Erythroblast (primary cell): ENCODE measurements around the gene HSDL1.
"Not testable (repeated sequence)": the region's sequence is repeated elsewhere in the genome, so short reads cannot be mapped to it uniquely, and the experiment has no call there.

Experiments
- DNase-seq, 2 experiments: peaks; one replicate each; lab custom pipeline; 2025; lab: John Stamatoyannopoulos, UW
- GATA1 ChIP-seq: IDR thresholded peaks from 2 replicates; pipeline ENCODE4 v1.6.1; 2011; ENCODE audit warnings: low read depth, mild to moderate bottlenecking, control low read depth, low read length, moderate library complexity
- POLR2A ChIP-seq: IDR thresholded peaks from 2 replicates; pipeline ENCODE4 v1.6.1; 2011; ENCODE audit warnings: mild to moderate bottlenecking, low read length

HSDL1 gene

DNA sequence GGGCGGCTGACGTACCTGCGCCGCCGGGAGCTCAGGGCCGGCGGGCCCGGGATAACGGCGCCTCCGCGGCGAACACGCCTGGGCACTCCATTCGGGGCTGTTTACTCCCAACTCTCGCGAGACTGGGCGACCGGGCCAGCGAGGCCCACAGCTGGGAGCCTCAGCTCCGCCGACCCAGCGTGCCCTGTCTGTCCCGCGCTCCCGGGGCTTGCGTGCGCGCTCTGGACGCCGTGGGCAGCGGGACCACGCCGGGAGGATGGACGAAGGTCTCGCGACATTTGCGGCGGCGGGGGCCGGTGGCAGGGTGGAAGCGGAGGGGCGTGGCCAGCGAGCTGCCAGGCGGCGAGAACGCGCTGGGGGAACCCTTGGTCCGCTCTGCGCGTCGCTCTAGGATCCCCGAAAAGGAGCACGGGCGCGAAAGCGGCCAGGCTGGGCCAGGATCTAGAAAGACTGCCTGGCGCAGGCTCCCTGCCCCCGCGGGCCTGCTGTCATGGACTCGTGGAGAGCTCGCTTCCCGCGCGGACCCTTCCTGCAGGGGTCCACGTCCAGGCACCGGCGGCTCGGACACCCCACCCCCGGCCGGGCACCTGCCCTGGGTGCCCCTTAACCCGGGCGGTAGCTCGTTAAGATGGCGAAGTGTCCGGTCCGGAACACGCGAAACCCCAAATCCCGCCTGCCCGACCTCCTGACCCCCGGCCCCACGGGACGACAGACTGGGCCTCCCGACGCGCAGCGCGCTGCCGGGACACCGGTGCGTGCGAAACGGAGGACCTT is 28.1 kb downstream of the HSDL1 start, which contains the start of gene MBTPS1:
MBTPS1 (minus strand) TSS at position 223 of the 774 bp plus-strand sequence. CDS start 15,159 bp downstream, outside the sequence.
- TF ChIP-seq GATA1 (no peak), POLR2A (peak; percentile 82)
- DNase-seq: peak; percentile 98 to 99

- DNase-seq: peak; percentile 86 to 87
- TF ChIP-seq POLR2A (no peak), GATA1 (no peak)
Measured at GRCh38 chr16:84115919-84116719, 28.9 kb downstream of the HSDL1 start.

- DNase-seq: not testable (repeated sequence)
Measured at GRCh38 chr16:84111949-84112348, 33.0 kb downstream of the HSDL1 start.

- DNase-seq: no peak
- TF ChIP-seq POLR2A: no peak
- TF ChIP-seq GATA1: no peak
Measured at GRCh38 chr16:84111525-84111924, 33.5 kb downstream of the HSDL1 start.

DNA sequence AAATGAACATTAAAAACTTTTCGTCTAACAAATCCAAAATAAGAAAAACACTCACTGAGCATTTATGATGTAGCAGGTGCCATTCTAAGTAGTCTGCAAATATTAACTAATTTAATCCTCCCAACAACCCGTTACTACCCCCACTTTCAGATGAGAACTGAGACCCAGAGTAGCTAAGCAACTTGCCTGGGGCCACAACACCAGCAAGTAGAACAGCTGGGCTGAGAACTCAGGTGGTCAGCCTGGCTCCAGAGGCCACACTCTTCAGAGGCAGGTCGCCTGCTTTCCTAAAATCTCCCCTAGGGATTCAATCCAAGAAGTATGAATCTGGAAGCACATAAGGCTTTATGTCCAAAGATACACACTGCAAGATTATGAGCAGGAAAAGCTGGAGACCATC is 34.5 kb downstream of the HSDL1 start:
- DNase-seq: no peak
- no peak for TF ChIP-seq GATA1
- no peak for TF ChIP-seq POLR2A

DNA sequence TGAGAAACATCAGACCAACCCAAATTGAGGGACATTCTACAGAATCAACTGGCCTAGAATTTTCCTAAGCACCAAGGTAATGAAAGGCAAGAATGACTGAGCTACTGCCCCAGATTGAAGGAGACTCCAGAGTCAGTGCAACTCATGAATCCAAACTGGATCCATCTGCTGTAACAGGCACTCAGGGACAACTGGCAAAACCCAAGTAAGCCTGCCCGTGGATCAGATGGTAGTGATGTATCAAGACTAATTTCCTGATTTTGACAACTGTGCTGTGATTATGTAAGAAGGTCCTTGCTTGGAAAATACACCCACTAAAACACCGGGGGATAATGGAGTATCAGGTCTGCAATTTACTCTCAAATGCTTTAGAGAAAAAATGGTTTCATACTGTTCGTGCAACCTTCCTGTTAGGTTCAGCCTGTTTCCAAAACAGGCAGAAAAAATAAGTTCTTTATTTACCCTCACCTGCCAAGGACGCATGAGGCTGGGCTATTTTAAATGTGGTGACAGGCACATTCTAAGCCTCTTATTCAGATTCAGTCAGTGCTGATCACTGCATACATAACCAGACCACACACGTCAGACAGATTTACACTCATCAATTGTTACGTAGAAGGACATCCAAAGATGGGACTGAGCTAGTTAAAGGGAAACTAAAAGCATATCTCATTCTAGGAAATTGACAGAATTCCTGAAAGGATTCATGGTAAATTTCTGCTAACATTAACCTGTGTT is 35.2 kb downstream of the HSDL1 start:
- no peak for DNase-seq
- TF ChIP-seq POLR2A: no peak
- TF ChIP-seq GATA1: no peak

DNA sequence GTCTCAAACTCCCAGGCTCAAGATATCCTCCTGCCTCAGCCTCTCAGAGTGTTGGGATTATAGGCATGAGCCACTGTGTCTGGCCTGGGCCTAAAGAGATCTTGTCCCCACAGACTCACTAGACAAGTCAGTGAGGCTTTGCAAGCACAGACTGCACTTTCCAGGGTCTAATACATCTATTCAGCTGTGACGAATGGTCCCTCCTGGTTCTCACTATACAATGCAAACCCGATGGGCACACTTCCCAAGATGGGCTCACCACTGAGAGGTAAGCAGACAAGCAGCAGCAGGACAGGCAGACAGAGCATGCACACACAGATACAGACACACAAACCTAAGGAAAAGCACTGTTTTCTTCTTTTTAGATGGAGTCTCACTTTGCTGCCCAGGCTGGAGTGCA is 37.1 kb downstream of the HSDL1 start:
- DNase-seq: no peak
- TF ChIP-seq POLR2A (no peak), GATA1 (no peak)

- no peak for TF ChIP-seq GATA1
- no peak for TF ChIP-seq POLR2A
- no peak for DNase-seq
Measured at GRCh38 chr16:84105948-84106740, 38.8 kb downstream of the HSDL1 start.

DNA sequence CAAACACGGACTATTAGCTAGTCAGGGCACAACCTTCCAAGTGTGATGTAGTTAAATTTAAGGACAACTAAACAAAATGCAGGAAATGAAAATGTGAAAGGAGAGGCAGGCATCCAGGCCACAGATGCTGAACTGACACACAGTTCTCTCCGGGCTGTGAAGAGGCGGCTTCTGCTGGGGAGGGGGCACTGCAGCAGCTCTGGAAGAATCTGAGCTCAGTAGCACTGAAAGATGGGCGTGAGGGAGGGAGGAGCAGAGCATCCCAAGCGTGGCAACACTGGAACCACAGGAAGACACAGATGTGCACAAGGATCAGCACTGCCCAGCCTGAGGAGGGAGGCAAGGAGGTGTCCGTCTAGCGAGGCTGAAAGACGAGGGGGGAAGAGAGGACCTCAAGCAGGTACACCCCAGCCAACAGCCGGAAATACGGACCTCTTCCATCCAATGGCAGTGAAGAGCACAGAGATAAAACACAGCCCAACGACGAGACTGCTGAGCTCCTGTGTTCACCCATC is 39.6 kb downstream of the HSDL1 start:
- TF ChIP-seq GATA1: no peak
- no peak for TF ChIP-seq POLR2A
- no peak for DNase-seq

DNA sequence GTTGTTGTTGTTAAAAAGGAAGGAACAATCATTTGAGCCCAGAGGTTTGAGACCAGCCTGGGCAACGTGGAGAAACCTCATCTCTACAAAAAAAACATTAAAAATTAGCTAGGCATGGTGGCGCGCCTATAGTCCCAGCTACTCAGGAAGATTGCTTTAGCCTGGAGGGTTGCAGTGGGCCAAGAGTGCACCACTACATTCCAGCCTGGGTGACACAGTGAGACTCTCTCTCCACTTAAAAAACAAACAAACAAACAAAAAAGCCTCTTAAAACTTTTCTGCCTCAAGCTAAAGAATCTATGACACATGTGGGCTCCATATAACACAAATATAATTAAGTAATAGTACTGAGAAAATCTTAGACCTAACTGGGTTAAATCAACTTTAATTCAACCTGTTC is 40.7 kb downstream of the HSDL1 start:
- no peak for TF ChIP-seq POLR2A
- no peak for TF ChIP-seq GATA1

DNA sequence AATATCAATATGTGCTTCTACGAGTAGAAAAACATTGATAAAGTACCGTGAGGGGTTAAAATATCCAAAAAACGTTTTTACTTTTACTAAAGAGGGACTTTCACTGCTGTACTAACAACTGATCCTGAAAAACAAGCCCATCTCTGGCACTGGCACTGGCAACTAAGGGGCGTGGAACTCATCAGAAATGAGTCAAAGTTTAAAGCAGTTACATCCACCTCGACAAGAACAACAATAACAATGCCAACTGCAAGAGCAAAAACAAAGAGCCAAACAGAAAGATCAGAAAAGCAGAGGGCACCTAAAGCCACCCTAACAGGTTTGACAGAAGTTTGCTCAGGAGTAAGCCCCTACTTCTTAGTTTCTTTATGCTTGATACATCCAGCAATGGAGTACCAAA is 41.3 kb downstream of the HSDL1 start:
- no peak for TF ChIP-seq GATA1
- TF ChIP-seq POLR2A: no peak
- DNase-seq: no peak

More for the DNA sequence above, 40.7 kb downstream of the HSDL1 start:
- no peak for DNase-seq

DNA sequence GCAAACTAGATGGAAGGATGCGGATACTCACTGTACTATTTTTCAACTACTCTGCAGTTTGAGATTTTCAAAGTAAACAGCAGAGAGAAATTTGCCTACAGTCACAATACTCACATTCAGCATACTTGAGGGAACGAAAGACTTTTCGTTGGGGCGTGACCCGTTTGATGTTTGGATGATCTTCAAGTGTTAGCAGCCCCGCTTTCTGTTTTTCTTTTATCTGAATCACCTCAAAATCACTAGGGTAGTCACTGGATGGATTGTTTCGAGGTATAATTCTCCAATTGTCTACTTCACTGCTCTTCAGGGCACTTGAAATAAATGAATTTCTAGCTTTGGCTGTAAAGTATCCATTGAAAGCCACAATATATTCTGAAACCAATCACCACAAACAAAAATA is 46.0 kb downstream of the HSDL1 start:
- DNase-seq: no peak
- TF ChIP-seq GATA1 (no peak), POLR2A (no peak)
